Smooth muscle cell (in vitro differentiated cells): ENCODE data around the gene PRR15. TPM values are rescaled to one million over a fixed set of nuclear protein-coding genes. Genes with fewer than 3 reads are reported as not detected.

Experiments
- DNase-seq: peaks from one replicate; lab custom pipeline; 2025; ENCODE audit not compliant: unreplicated experiment; lab: John Stamatoyannopoulos, UW
- H2AFZ ChIP-seq: fragments of 200-600 bp; sonication (generic); 2 replicates; pipeline ENCODE4 v1.6.0; 2016; ENCODE audit warnings: antibody characterized with exemption, low read depth, mild to moderate bottlenecking
- H3F3A ChIP-seq: fragments of 200-600 bp; sonication (generic); 2 replicates; pipeline ENCODE4 v1.6.0; 2017; ENCODE audit warnings: antibody characterized with exemption, low read depth
- H3K27ac ChIP-seq: fragments of 200-600 bp; sonication (generic); 2 replicates; pipeline ENCODE4 v1.5.1; 2016; ENCODE audit warnings: low read depth, mild to moderate bottlenecking
- H3K27me3 ChIP-seq: fragments of 200-600 bp; sonication (generic); 2 replicates; pipeline ENCODE4 v1.6.1; 2016; ENCODE audit warnings: low read depth, mild to moderate bottlenecking
- H3K36me3 ChIP-seq: fragments of 200-600 bp; sonication (generic); 2 replicates; pipeline ENCODE4 v1.5.1; 2016; ENCODE audit warnings: low read depth
- H3K4me1 ChIP-seq: fragments of 200-600 bp; sonication (generic); 2 replicates; pipeline ENCODE4 v1.5.1; 2016; ENCODE audit warnings: low read depth
- H3K4me2 ChIP-seq: fragments of 200-600 bp; sonication (generic); 2 replicates; pipeline ENCODE4 v1.6.0; 2016; ENCODE audit warnings: mild to moderate bottlenecking
- H3K4me3 ChIP-seq: fragments of 200-600 bp; sonication (generic); 2 replicates; pipeline ENCODE4 v1.5.1; 2016; ENCODE audit warnings: mild to moderate bottlenecking
- H3K79me2 ChIP-seq: fragments of 200-600 bp; sonication (generic); 2 replicates; pipeline ENCODE4 v1.6.0; 2016; ENCODE audit warnings: low read depth, mild to moderate bottlenecking
- H3K9ac ChIP-seq: fragments of 200-600 bp; sonication (generic); 2 replicates; pipeline ENCODE4 v1.6.0; 2016; ENCODE audit warnings: low read depth
- H3K9me3 ChIP-seq: fragments of 200-600 bp; sonication (generic); replicated peaks from 2 replicates; pipeline ENCODE4 v1.5.1; 2016; ENCODE audit warnings: low read depth
- H4K20me1 ChIP-seq: fragments of 200-600 bp; sonication (generic); 2 replicates; pipeline ENCODE4 v1.6.0; 2016; ENCODE audit warnings: low read depth
- WGBS: methylation state at CpG from one replicate; pipeline ENCODE4 v1.1.7; 2016; ENCODE audit warnings: low lambda C conversion rate; 5-methylcytosine and 5-hydroxymethylcytosine counted together
- polyA plus RNA-seq: library from polyadenylated mRNA; unstranded; fragments of >200 nt; fragmentation: Nextera tagmentation; extraction: Ambion mirVana; gene quantifications from 2 replicates; pipeline ENCODE4 v1.2.1, GENCODE V29; 2016
- total RNA-seq: library from RNA; depleted of rRNA; stranded (reverse); fragments of >200 nt; gene quantifications from 2 replicates; pipeline ENCODE4 v1.2.3, GENCODE V29; 2014
- TF ChIP-seq, protein P1 (sequence below): fragments of 200-600 bp; sonication (generic); IDR thresholded peaks from 2 replicates; pipeline ENCODE4 v1.5.1; 2017; ENCODE audit warnings: borderline replicate concordance, mild to moderate bottlenecking, antibody characterized with exemption; ENCODE audit not compliant: insufficient read depth, poor library complexity, severe bottlenecking

Gene PRR15
- total and polyA plus RNA-seq, 2 experiments from 2014 or later, result 0.96 to 3.8 TPM

DNA sequence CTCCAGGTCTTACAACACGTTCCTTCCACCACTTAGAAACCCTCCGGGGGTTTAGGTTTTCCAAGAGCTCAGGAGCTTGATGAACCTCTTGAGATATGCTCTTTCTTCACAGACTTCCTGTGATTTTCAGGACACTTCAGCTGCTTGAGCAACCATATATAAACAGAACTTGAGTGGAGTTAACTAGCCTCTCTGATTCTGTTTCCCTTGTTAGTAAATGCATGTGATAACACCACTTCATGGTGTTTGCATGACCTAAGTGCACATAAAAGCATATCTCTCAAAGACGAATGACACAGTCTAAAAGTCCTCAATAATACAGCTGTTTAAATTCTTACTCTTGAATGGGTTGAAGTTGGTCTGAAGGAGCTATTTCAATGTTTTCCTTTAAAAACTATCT is 9.9 kb downstream of the PRR15 start:
- peaks cover 10% of the 10 kb centered on the region for H3K27me3 ChIP-seq
- H3K4me3 ChIP-seq, result no peak overlapping the region
- no peak overlapping the region for H3K9ac ChIP-seq
- TF ChIP-seq, protein P1, sequence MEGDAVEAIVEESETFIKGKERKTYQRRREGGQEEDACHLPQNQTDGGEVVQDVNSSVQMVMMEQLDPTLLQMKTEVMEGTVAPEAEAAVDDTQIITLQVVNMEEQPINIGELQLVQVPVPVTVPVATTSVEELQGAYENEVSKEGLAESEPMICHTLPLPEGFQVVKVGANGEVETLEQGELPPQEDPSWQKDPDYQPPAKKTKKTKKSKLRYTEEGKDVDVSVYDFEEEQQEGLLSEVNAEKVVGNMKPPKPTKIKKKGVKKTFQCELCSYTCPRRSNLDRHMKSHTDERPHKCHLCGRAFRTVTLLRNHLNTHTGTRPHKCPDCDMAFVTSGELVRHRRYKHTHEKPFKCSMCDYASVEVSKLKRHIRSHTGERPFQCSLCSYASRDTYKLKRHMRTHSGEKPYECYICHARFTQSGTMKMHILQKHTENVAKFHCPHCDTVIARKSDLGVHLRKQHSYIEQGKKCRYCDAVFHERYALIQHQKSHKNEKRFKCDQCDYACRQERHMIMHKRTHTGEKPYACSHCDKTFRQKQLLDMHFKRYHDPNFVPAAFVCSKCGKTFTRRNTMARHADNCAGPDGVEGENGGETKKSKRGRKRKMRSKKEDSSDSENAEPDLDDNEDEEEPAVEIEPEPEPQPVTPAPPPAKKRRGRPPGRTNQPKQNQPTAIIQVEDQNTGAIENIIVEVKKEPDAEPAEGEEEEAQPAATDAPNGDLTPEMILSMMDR, result no peak
- H3F3A ChIP-seq, result no peaks in the 10 kb centered on the region
- no peak for DNase-seq
- H3K79me2 ChIP-seq, result no peaks in the 10 kb centered on the region
- H4K20me1 ChIP-seq, result no peaks in the 10 kb centered on the region
- no peak overlapping the region for H2AFZ ChIP-seq
- no peak overlapping the region for H3K27ac ChIP-seq
- H3K4me1 ChIP-seq, result peaks cover 7% of the 10 kb centered on the region
- H3K36me3 ChIP-seq, result no peaks in the 10 kb centered on the region
- 67% methylated on average over 3 of the region's 3 CpGs for WGBS
- no peaks in the 10 kb centered on the region for H3K9me3 ChIP-seq
- no peak overlapping the region for H3K4me2 ChIP-seq

DNA sequence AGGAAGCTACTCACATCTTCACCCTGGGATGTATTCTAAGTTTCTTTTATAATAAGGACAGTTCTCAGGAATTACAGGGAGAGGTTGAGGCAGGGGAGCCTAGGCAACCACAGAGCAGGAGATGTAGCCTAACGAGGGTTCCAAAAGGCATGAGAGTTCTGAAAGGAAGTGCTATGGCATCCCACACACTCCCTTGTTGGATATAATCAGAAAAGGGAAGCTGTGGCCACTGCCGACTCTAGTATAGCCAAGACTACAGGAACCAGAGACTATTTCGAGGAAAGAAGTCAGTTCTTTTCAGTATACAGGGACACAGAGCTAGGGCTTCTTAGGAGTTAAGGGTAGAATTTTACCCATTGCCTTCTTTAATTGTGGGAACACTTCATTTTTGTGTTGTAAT is 11.0 kb downstream of the PRR15 start:
- Histone ChIP-seq H3K4me1 (peaks cover 1% of the 10 kb centered on the region), H3K9me3 (no peaks in the 10 kb centered on the region), H3F3A (no peaks in the 10 kb centered on the region), H3K79me2 (no peaks in the 10 kb centered on the region), H3K4me2 (no peak overlapping the region), H2AFZ (no peak overlapping the region), H3K9ac (no peak overlapping the region), H3K36me3 (no peaks in the 10 kb centered on the region), H4K20me1 (no peaks in the 10 kb centered on the region), H3K4me3 (no peak overlapping the region), H3K27me3 (peaks cover 4% of the 10 kb centered on the region), H3K27ac (no peak overlapping the region)
- 90% methylated on average over 3 of the region's 3 CpGs for WGBS
- no peak for DNase-seq
- TF ChIP-seq, protein P1, result no peak

DNA sequence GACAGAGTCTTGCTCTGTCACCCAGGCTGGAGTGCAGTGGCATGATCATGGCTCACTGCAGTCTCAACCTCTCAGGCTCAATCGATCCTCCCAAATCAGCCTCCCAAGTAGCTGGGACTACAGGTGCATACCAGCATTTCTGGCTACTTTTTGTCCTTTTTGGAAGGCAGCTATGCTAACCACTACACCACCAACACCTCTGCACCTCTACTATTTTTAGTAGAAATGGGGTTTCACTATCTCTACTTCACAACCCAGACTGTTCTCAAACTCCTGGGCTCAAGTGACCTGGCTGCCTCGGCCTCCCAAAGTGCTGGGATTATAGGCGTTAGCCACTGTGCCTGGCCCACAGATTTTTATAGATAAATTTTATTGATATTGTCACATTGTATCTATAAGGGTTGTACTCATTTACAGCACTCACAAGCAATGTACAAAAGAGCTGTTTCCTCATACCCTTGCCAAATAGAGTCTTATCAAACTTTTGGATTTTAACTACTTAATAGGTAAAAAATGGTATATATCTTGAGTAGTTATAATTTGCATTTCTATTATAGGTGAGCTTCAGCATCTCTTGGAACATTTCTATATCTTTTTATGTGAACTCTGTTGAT is 23.7 kb downstream of the PRR15 start:
- no peaks in the 10 kb centered on the region for H3K36me3 ChIP-seq
- H3K4me3 ChIP-seq, result no peak overlapping the region
- H3K4me2 ChIP-seq, result no peak overlapping the region
- no peaks in the 10 kb centered on the region for H4K20me1 ChIP-seq
- H3F3A ChIP-seq, result no peaks in the 10 kb centered on the region
- WGBS, result 89% methylated on average over 3 of the region's 3 CpGs
- H2AFZ ChIP-seq, result no peak overlapping the region
- H3K27me3 ChIP-seq, result no peaks in the 10 kb centered on the region
- TF ChIP-seq, protein P1, result no peak
- no peak overlapping the region for H3K9ac ChIP-seq
- H3K9me3 ChIP-seq, result no peaks in the 10 kb centered on the region
- H3K79me2 ChIP-seq, result no peaks in the 10 kb centered on the region
- H3K27ac ChIP-seq, result no peak overlapping the region
- no peaks in the 10 kb centered on the region for H3K4me1 ChIP-seq
- DNase-seq, result no peak

DNA sequence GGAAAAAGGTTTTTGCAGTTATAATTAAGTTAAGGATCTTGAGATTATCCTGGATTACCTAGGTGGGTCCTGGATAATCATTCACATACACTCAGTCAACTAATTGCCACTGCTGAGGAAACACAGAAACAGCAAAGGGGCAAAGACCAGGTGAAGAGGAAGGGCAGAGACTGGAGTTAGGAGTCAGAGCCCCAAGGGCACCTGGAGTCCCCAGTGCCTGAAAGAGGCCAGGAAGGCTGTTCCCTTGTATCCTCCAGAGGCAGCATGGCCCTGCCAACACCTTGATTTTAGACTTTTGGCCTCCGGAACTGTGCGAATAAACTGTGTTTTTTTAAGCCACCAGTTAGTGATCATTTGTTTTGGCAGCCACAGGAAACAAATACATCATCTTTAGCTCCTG is 24.6 kb downstream of the PRR15 start:
- H3K4me2 ChIP-seq, result no peak overlapping the region
- H3K4me3 ChIP-seq, result no peak overlapping the region
- H3K9ac ChIP-seq, result no peak overlapping the region
- no peaks in the 10 kb centered on the region for H3K27me3 ChIP-seq
- H4K20me1 ChIP-seq, result no peaks in the 10 kb centered on the region
- WGBS, result 83% methylated on average over 2 of the region's 2 CpGs
- H3K4me1 ChIP-seq, result no peaks in the 10 kb centered on the region
- H3K79me2 ChIP-seq, result no peaks in the 10 kb centered on the region
- no peak for DNase-seq
- no peak overlapping the region for H2AFZ ChIP-seq
- H3K27ac ChIP-seq, result no peak overlapping the region
- H3F3A ChIP-seq, result no peaks in the 10 kb centered on the region
- no peaks in the 10 kb centered on the region for H3K36me3 ChIP-seq
- TF ChIP-seq, protein P1, result no peak
- H3K9me3 ChIP-seq, result no peaks in the 10 kb centered on the region
